Uterus (tissue), 2 donors: ENCODE data around the gene RBMS3.

Source experiments
- CTCF ChIP-seq, 4 experiments: fragments of 200-600 bp in 2 of 4; fragments of 450-650 bp in 2 of 4; sonication (generic) in 2 of 4; IDR thresholded peaks; one replicate each; pipeline ENCODE4 v1.5.1; 2016 to 2019; ENCODE audit warnings: antibody characterized with exemption in 4 of 4, mild to moderate bottlenecking in 2 of 4, moderate library complexity in 1 of 4
- POLR2A ChIP-seq, 2 donors: fragments of 450-650 bp; IDR thresholded peaks; one replicate each; pipeline ENCODE4 v1.6.1; 2016; ENCODE audit warnings: antibody characterized with exemption in 2 of 2, mild to moderate bottlenecking in 1 of 2, moderate library complexity in 1 of 2

DNA sequence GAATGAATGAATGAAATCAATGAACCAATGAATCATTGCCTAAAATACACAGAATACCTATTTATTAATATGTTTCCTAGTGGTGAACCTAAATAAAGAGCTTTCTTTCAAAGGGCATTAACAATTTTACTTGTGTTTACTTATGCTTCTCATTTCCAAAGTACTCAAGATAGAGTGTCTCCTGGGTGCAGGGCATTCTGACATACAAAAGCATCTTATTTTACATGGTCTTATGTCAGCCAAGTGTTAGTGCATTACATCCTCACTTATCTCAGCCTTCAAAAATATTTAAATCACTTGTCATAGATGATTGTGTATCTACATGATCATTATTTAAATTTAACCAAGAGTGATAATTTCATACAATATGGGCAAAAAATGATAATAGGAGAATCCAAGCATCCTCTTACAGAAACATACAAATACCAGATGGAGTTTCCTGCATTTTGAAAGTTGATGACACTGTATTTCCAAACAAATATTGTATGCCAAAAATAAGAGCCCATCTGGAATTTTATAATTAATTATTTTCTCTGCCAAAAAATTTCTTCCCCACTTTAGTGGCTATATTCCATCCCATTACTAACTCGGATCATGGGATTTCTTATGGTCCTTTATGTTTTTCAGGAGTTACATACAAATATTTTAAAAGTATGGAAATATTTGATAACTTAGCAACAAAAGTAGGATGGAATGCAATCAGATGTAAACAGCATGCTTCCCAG lies 279.0 kb downstream of the RBMS3 start:
- TF ChIP-seq CTCF (IDR thresholded peaks at IDR 0.05) (no peak), POLR2A (IDR thresholded peaks at IDR 0.05) (no peak)
